Keratinocyte (primary cell): ENCODE measurements around the gene SLC46A3. TPM values are rescaled to one million over a fixed set of nuclear protein-coding genes. Genes with fewer than 3 reads are reported as not detected.

Experiments
- DNase-seq: peaks from one replicate; pipeline ENCODE4 v3.0.0-alpha.2; 2011; ENCODE audit warnings: low read depth, missing footprints, low spot score
- FAIRE-seq: peaks from 2 replicates; lab custom pipeline; 2011; peaks lifted over from hg19 to GRCh38; lab: Jason Lieb, UNC
- H2AFZ ChIP-seq: 2 replicates; pipeline ENCODE4 v1.6.0; 2012; ENCODE audit warnings: low read length, control low read depth, inconsistent platforms; ENCODE audit not compliant: control insufficient read depth
- H3K27ac ChIP-seq: 2 replicates; pipeline ENCODE4 v1.5.1; 2011; ENCODE audit warnings: low read length; ENCODE audit not compliant: control insufficient read depth, insufficient read depth
- H3K27me3 ChIP-seq: 3 replicates; pipeline ENCODE4 v1.6.0; 2011; ENCODE audit warnings: low read length; ENCODE audit not compliant: control insufficient read depth, insufficient read depth; ENCODE audit errors: extremely low read depth
- H3K36me3 ChIP-seq, 2 experiments: 2 replicates in 1 of 2; 3 replicates in 1 of 2; pipeline ENCODE4 v1.5.1; 2011; ENCODE audit warnings: low read length in 2 of 2, mild to moderate bottlenecking in 1 of 2; ENCODE audit not compliant: control insufficient read depth in 2 of 2, insufficient read depth in 2 of 2; ENCODE audit errors: extremely low read depth in 1 of 2
- H3K4me1 ChIP-seq: 3 replicates; pipeline ENCODE4 v1.5.1; 2011; ENCODE audit warnings: low read length; ENCODE audit not compliant: control insufficient read depth, insufficient read depth; ENCODE audit errors: extremely low read depth
- H3K4me2 ChIP-seq: 3 replicates; pipeline ENCODE4 v1.6.0; 2011; ENCODE audit warnings: low read depth, low read length; ENCODE audit not compliant: control insufficient read depth, insufficient read depth; ENCODE audit errors: extremely low read depth
- H3K4me3 ChIP-seq, 3 experiments: fragments of 200-600 bp in 1 of 3; sonication (generic) in 1 of 3; 2 replicates in 2 of 3; 3 replicates in 1 of 3; pipeline ENCODE4 v1.5.1; 2011 to 2016; ENCODE audit warnings: low read length in 3 of 3, mild to moderate bottlenecking in 3 of 3, control low read depth in 2 of 3, inconsistent platforms in 1 of 3, low read depth in 1 of 3, mixed read lengths in 1 of 3, mixed run types in 1 of 3, moderate library complexity in 1 of 3; ENCODE audit not compliant: control insufficient read depth in 2 of 3, insufficient read depth in 2 of 3; ENCODE audit errors: extremely low read depth in 1 of 3
- H3K79me2 ChIP-seq: 2 replicates; pipeline ENCODE4 v1.6.0; 2012; ENCODE audit warnings: low read length; ENCODE audit not compliant: control insufficient read depth, insufficient read depth
- H3K9ac ChIP-seq: 3 replicates; pipeline ENCODE4 v1.6.0; 2011; ENCODE audit warnings: low read length; ENCODE audit not compliant: control insufficient read depth, insufficient read depth; ENCODE audit errors: extremely low read depth
- H3K9me1 ChIP-seq: 3 replicates; pipeline ENCODE4 v1.6.0; 2011; ENCODE audit warnings: low read length; ENCODE audit not compliant: control insufficient read depth, insufficient read depth; ENCODE audit errors: extremely low read depth
- H3K9me3 ChIP-seq: 2 replicates; pipeline ENCODE4 v1.5.1; 2012; ENCODE audit warnings: low read depth, low read length; ENCODE audit not compliant: control insufficient read depth
- H4K20me1 ChIP-seq: 3 replicates; pipeline ENCODE4 v1.6.0; 2011; ENCODE audit warnings: low read length; ENCODE audit not compliant: control insufficient read depth, insufficient read depth; ENCODE audit errors: extremely low read depth
- EZH2 ChIP-seq: IDR thresholded peaks from one replicate; pipeline ENCODE4 v1.6.1; 2012; ENCODE audit warnings: inconsistent platforms, mild to moderate bottlenecking, low read length, moderate library complexity
- dilution Hi-C: fragments of 300-500 bp; cut with MboI; formaldehyde crosslinking; loops from one replicate; pipeline ENCODE4 v1.7.0; 2020; ENCODE audit warnings: low sequenced_read_pairs; ENCODE audit not compliant: extremely low pct_ligation_motif_present
- polyA plus RNA-seq, 5 experiments: library from polyadenylated mRNA; depleted of rRNA in 3 of 5; stranded (reverse) in 3 of 5; stranded (forward) in 1 of 5; unstranded in 1 of 5; fragments of >200 nt; gene quantifications; 1 replicate in 1 of 5; 2 replicates in 3 of 5; 3 replicates in 1 of 5; pipeline versions ENCODE4 v1.2.1 to v1.2.3, GENCODE V29; 2011 to 2012; ENCODE audit warnings: missing spikeins in 2 of 5, low read depth in 1 of 5, low replicate concordance in 1 of 5
- TF ChIP-seq, protein P1 (sequence below), 3 experiments: IDR thresholded peaks in 1 of 3; conservative IDR thresholded peaks in 1 of 3; optimal IDR thresholded peaks in 1 of 3; 2 replicates in 2 of 3; 3 replicates in 1 of 3; pipeline versions ENCODE3 to v1.5.1; 2011; ENCODE audit warnings: low read length in 3 of 3, mild to moderate bottlenecking in 3 of 3, moderate library complexity in 2 of 3, control low read depth in 1 of 3, inconsistent platforms in 1 of 3; ENCODE audit not compliant: insufficient read depth in 2 of 3; ENCODE audit errors: extremely low read depth in 1 of 3

Gene SLC46A3
- polyA plus RNA-seq, 1 donor (not counting 4 experiments of a cell fraction or from before 2014, with no cell fraction given): 14.1 TPM

DNA sequence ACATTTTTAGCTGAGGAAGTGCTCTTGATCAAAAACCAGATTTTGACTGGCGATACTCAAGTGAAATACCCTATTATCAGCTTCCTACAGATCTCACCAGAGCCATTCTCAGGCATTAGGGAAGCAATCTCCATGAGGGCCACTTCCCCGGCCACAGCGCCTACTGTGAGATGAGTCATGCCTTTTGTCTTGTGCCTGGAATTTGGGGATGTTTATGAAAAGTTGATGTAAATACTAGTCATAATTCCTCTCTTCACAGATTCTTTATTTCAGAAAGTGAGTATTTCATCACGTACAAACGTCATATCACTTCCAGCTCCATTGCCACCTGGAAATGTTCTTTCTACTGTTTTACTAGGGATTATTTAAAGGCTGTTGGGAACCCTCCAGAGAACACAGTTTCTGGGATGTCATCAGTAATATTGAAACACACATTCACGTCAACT lies 25.3 kb upstream of the SLC46A3 start:
- H3K36me3 ChIP-seq: no peaks in the 10 kb centered on the region
- dilution Hi-C loops: no loop called here
- H3K4me3 ChIP-seq: no peak overlapping the region
- no peaks in the 10 kb centered on the region for H3K9me1 ChIP-seq
- DNase-seq (no peak), FAIRE-seq (no peak)
- H3K27ac ChIP-seq: no peak overlapping the region
- H4K20me1 ChIP-seq: no peaks in the 10 kb centered on the region
- no peaks in the 10 kb centered on the region for H3K27me3 ChIP-seq
- H3K9ac ChIP-seq: no peak overlapping the region
- H3K4me2 ChIP-seq: no peak overlapping the region
- H3K9me3 ChIP-seq: no peaks in the 10 kb centered on the region
- TF ChIP-seq, protein P1, sequence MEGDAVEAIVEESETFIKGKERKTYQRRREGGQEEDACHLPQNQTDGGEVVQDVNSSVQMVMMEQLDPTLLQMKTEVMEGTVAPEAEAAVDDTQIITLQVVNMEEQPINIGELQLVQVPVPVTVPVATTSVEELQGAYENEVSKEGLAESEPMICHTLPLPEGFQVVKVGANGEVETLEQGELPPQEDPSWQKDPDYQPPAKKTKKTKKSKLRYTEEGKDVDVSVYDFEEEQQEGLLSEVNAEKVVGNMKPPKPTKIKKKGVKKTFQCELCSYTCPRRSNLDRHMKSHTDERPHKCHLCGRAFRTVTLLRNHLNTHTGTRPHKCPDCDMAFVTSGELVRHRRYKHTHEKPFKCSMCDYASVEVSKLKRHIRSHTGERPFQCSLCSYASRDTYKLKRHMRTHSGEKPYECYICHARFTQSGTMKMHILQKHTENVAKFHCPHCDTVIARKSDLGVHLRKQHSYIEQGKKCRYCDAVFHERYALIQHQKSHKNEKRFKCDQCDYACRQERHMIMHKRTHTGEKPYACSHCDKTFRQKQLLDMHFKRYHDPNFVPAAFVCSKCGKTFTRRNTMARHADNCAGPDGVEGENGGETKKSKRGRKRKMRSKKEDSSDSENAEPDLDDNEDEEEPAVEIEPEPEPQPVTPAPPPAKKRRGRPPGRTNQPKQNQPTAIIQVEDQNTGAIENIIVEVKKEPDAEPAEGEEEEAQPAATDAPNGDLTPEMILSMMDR (optimal IDR thresholded peaks at IDR 0.05 in 1 of 3, IDR thresholded peaks at IDR 0.05 in 1 of 3, conservative IDR thresholded peaks at IDR 0.05 in 1 of 3; ENCODE audit: extremely low read depth in 1 of 3, insufficient read depth in 2 of 3, low read length in 3 of 3): no peak
- no peak for TF ChIP-seq EZH2
- H3K79me2 ChIP-seq: no peaks in the 10 kb centered on the region
- H2AFZ ChIP-seq: no peak overlapping the region
- H3K4me1 ChIP-seq: no peaks in the 10 kb centered on the region

DNA sequence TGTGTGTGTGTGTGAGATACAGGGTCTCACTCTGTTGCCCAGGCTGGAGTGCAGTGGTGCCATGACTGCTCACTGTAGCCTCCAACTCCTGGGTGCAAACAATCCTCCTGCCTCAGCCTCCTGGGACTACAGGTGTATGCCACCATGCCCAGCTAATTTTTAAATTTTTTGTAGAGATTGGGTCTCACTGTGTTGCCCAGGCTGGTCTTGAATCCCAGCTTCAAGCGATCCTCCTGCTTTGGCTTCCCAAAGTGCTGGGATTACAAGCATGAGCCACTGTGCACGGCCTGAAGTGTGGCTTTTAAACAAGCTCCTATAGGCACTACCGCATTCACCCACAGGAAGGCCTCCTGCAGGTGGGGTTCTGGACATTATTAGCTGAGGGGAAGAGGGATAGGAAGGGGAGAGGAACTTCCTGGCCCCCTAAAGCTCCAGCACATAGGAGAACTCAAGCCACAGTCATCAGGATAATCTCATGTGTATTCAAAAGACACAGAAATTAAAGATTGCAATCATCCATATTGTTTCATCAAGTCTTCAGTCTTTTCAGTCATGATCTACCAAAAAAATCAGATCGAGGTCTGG lies 24.8 kb upstream of the SLC46A3 start:
- no peaks in the 10 kb centered on the region for H3K27me3 ChIP-seq
- H3K4me2 ChIP-seq: no peak overlapping the region
- no peaks in the 10 kb centered on the region for H4K20me1 ChIP-seq
- dilution Hi-C loops: no loop called here
- H3K9me3 ChIP-seq: no peaks in the 10 kb centered on the region
- FAIRE-seq: no peak
- H3K36me3 ChIP-seq: no peaks in the 10 kb centered on the region
- no peaks in the 10 kb centered on the region for H3K4me1 ChIP-seq
- TF ChIP-seq, protein P1 (optimal IDR thresholded peaks at IDR 0.05 in 1 of 3, IDR thresholded peaks at IDR 0.05 in 1 of 3, conservative IDR thresholded peaks at IDR 0.05 in 1 of 3; ENCODE audit: extremely low read depth in 1 of 3, insufficient read depth in 2 of 3, low read length in 3 of 3): no peak
- TF ChIP-seq EZH2: no peak
- H3K9me1 ChIP-seq: no peaks in the 10 kb centered on the region
- H3K27ac ChIP-seq: no peak overlapping the region
- no peaks in the 10 kb centered on the region for H3K79me2 ChIP-seq
- H3K4me3 ChIP-seq: no peak overlapping the region
- no peak overlapping the region for H3K9ac ChIP-seq
- no peak for DNase-seq
- no peak overlapping the region for H2AFZ ChIP-seq
